Calu3 (cell line): ENCODE data around the gene TTC28. TPM values are rescaled to one million over a fixed set of nuclear protein-coding genes. Genes with fewer than 3 reads are reported as not detected.
"Not testable (repeated sequence)": the region's sequence is repeated elsewhere in the genome, so short reads cannot be mapped to it uniquely, and the experiment has no call there.

Experiments
- BruUV-seq: library from RNA; stranded (reverse); fragments of 400-500 nt; replicated peaks from 2 replicates; lab custom pipeline; 2021; lab: Mats Ljungman, UMichigan
- CTCF ChIA-PET: fragments of 300-600 bp; sonication (Branson Sonifier 250); formaldehyde crosslinking; loops from one replicate; lab custom pipeline; 2022; ENCODE audit warnings: antibody characterized with exemption; lab: Charles Lee
- DNase-seq: peaks from one replicate; pipeline ENCODE4 v3.0.0; 2022
- H3K27ac Mint-ChIP-seq: one replicate; pipeline ENCODE4 v1.8.0; 2022; ENCODE audit warnings: mixed read lengths; ENCODE audit not compliant: unreplicated experiment
- H3K27me3 Mint-ChIP-seq: one replicate; pipeline ENCODE4 v1.8.0; 2022; ENCODE audit warnings: mixed read lengths; ENCODE audit not compliant: unreplicated experiment
- H3K36me3 Mint-ChIP-seq: one replicate; pipeline ENCODE4 v1.8.0; 2022; ENCODE audit warnings: mild to moderate bottlenecking, moderate library complexity, mixed read lengths; ENCODE audit not compliant: insufficient read depth, unreplicated experiment
- H3K4me1 Mint-ChIP-seq: one replicate; pipeline ENCODE4 v1.8.0; 2022; ENCODE audit warnings: mild to moderate bottlenecking, low read depth, mixed read lengths; ENCODE audit not compliant: unreplicated experiment
- H3K4me3 Mint-ChIP-seq: one replicate; pipeline ENCODE4 v1.8.0; 2022; ENCODE audit warnings: mild to moderate bottlenecking, low read depth, moderate library complexity, mixed read lengths; ENCODE audit not compliant: unreplicated experiment
- H3K9me3 Mint-ChIP-seq: one replicate; pipeline ENCODE4 v1.8.0; 2022; ENCODE audit warnings: low read depth, mixed read lengths; ENCODE audit not compliant: unreplicated experiment
- CTCF ChIP-seq: fragments of 200-600 bp; IDR thresholded peaks from one replicate; pipeline ENCODE4 v1.8.0; 2022; ENCODE audit warnings: antibody characterized with exemption; ENCODE audit not compliant: unreplicated experiment
- intact Hi-C: fragments of 100-400 bp; cut with micrococcal nuclease; formaldehyde crosslinking; loops from one replicate; pipeline ENCODE4 v1.10.0; 2022; ENCODE audit not compliant: unreplicated experiment
- total RNA-seq: library from RNA; stranded (reverse); gene quantifications from 2 replicates; pipeline ENCODE4 v1.2.3, GENCODE V29; 2022

TTC28 gene
- total RNA-seq, 1 experiment from 2014 or later, result 5.2 TPM

GRCh38 chr22:28478564-28478963 lies 201.1 kb downstream of the TTC28 start:
- H3K27me3 Mint-ChIP-seq, result peaks cover 13% of the 10 kb centered on the region
- H3K4me3 Mint-ChIP-seq, result no peak overlapping the region
- H3K36me3 Mint-ChIP-seq, result no peaks in the 10 kb centered on the region
- CTCF ChIA-PET, result no interaction called here
- no peaks in the 10 kb centered on the region for H3K9me3 Mint-ChIP-seq
- TF ChIP-seq CTCF, result no peak
- no peaks in the 10 kb centered on the region for H3K4me1 Mint-ChIP-seq
- no peak for DNase-seq
- H3K27ac Mint-ChIP-seq, result no peak overlapping the region
- no TSS peak for BruUV-seq
- intact Hi-C loops, result no loop called here

- H3K9me3 Mint-ChIP-seq, result no peaks in the 10 kb centered on the region
- intact Hi-C loops, result no loop called here
- H3K27me3 Mint-ChIP-seq, result peaks cover 13% of the 10 kb centered on the region
- DNase-seq, result no peak
- H3K36me3 Mint-ChIP-seq, result no peaks in the 10 kb centered on the region
- H3K4me1 Mint-ChIP-seq, result no peaks in the 10 kb centered on the region
- no peak overlapping the region for H3K27ac Mint-ChIP-seq
- no peak overlapping the region for H3K4me3 Mint-ChIP-seq
- no TSS peak for BruUV-seq
- CTCF ChIA-PET, result no interaction called here
- TF ChIP-seq CTCF, result no peak
Observed at GRCh38 chr22:28477556-28477955, 202.1 kb downstream of the TTC28 start.

GRCh38 chr22:28474330-28474729 lies 205.3 kb downstream of the TTC28 start:
- intact Hi-C loops, result no loop called here
- Mint-ChIP-seq H3K36me3 (no peaks in the 10 kb centered on the region), H3K4me3 (no peak overlapping the region), H3K27ac (no peak overlapping the region), H3K9me3 (no peaks in the 10 kb centered on the region), H3K4me1 (no peaks in the 10 kb centered on the region), H3K27me3 (peaks cover 3% of the 10 kb centered on the region)
- CTCF ChIA-PET, result no interaction called here
- no peak for TF ChIP-seq CTCF
- no peak for DNase-seq
- BruUV-seq, result no TSS peak

GRCh38 chr22:28473258-28473657 lies 206.4 kb downstream of the TTC28 start:
- intact Hi-C loops, result no loop called here
- no peaks in the 10 kb centered on the region for H3K9me3 Mint-ChIP-seq
- no peaks in the 10 kb centered on the region for H3K27me3 Mint-ChIP-seq
- BruUV-seq, result no TSS peak
- no peaks in the 10 kb centered on the region for H3K4me1 Mint-ChIP-seq
- no peak for TF ChIP-seq CTCF
- H3K4me3 Mint-ChIP-seq, result no peak overlapping the region
- no peak for DNase-seq
- no peaks in the 10 kb centered on the region for H3K36me3 Mint-ChIP-seq
- CTCF ChIA-PET, result no interaction called here
- no peak overlapping the region for H3K27ac Mint-ChIP-seq

- H3K4me3 Mint-ChIP-seq, DNase-seq, intact Hi-C loops, H3K9me3 Mint-ChIP-seq, H3K36me3 Mint-ChIP-seq, H3K27ac Mint-ChIP-seq, CTCF ChIA-PET, H3K27me3 Mint-ChIP-seq, BruUV-seq: not testable (repeated sequence)
- H3K4me1 Mint-ChIP-seq, result peaks cover 10% of the 10 kb centered on the region
Observed at GRCh38 chr22:28467055-28467454, 212.6 kb downstream of the TTC28 start.
